ENCODE results near the gene NGFR. TPM values are rescaled to one million over a fixed set of nuclear protein-coding genes. Genes with fewer than 3 reads are reported as not detected.
A peak's percentile ranks its signal among the peaks of the same experiment; 100 is the strongest.

NGFR gene
- total and polyA plus RNA-seq, 2 donors (not counting 1 experiment from before 2014, with no cell fraction given), result 0.31 to 1.6 TPM

DNA sequence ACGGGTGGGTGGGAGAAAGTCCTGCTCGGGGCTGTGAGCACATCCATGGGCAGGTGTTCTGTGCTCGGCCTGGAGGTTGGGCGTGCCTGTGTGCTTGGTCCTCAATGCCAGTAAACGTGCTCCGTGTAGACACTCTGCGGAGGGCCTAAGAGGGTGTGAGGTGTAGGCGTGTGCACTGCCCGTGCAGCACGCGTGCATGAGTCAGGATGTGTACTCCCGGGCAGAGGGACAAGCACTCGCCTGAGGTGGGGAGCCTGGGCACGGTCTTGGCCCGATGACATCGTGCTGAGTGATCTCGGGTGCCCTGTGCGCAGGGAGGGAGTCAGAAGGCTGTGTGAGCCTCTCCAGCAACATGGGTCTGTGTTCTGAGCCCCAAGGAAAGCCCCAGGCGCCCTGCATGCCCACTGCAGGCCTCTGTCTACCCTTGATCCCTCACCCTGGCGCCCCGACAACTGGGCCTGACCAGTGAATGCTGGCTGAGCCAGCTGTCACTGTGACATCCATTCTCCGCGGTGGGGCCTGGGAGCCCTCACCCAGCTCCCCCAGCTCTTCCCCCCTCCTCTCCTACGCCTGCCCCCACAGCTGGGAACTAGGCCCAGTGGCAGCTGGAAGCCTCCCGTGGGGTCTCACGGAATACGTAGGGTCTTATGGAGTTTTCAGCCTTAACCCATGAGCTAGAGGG lies 57.1 kb downstream of the NGFR start:
- ATAC-seq (ENCODE audit: low read depth), result no peak
- Histone ChIP-seq H4K20me1 (ENCODE audit: control insufficient read depth, insufficient read depth, low read length, poor library complexity, severe bottlenecking) (no peaks in the 10 kb centered on the region), H2AFZ (ENCODE audit: insufficient read depth, low read depth, low read length, poor library complexity, severe bottlenecking) (no peak overlapping the region), H3K4me3 (ENCODE audit: control extremely low read depth in 1 of 5, extremely low read depth in 1 of 5, insufficient read depth in 1 of 5, low read depth in 2 of 5, low read length in 4 of 5) (no peak overlapping the region), H3K36me3 (replicated peaks in 1 of 2; ENCODE audit: control extremely low read depth in 1 of 2, control insufficient read depth in 1 of 2, extremely low read depth in 1 of 2, insufficient read depth in 2 of 2, low read length in 1 of 2) (no peaks in the 10 kb centered on the region), H3K9ac (ENCODE audit: low read length) (no peak overlapping the region), H3K27me3 (replicated peaks in 1 of 4; ENCODE audit: control extremely low read depth in 1 of 4, control insufficient read depth in 3 of 4, insufficient read depth in 4 of 4, low read length in 3 of 4) (no peaks in the 10 kb centered on the region), H3K4me1 (ENCODE audit: control insufficient read depth in 2 of 2, insufficient read depth in 2 of 2, low read length in 2 of 2) (peaks cover 0 to 6% of the 10 kb centered on the region in 2 donors), H3K9me3 (ENCODE audit: control extremely low read depth in 1 of 3, control insufficient read depth in 2 of 3, insufficient read depth in 1 of 3, low read length in 2 of 3) (peaks cover 0 to 3% (median 0%) of the 10 kb centered on the region in 3 donors), H3K27ac (ENCODE audit: low read length in 2 of 2) (no peak overlapping the region), H3K79me2 (ENCODE audit: control insufficient read depth, insufficient read depth, low read length) (no peaks in the 10 kb centered on the region), H3K4me2 (replicated peaks; ENCODE audit: low read depth, low read length, poor library complexity, severe bottlenecking) (no peak overlapping the region)
- Mint-ChIP-seq H3K4me3 (no peak overlapping the region), H3K4me1 (no peaks in the 10 kb centered on the region), H3K27me3 (peaks cover 6% of the 10 kb centered on the region), H3K9me3 (ENCODE audit: insufficient read depth) (no peaks in the 10 kb centered on the region), H3K27ac (no peak overlapping the region)
- 92% methylated on average over 26 of the region's 27 CpGs for WGBS (ENCODE audit: insufficient coverage)
- intact Hi-C loops (cut with micrococcal nuclease), result no loop called here
- POLR2A ChIA-PET, result no interaction called here
- CTCF ChIA-PET, result interaction anchor here (0.9 to 1.6 kb wide), 3 partner anchors 32 to 237 kb away, joined by 3 to 4 read pairs (median 3); no protein-coding TSS in a partner anchor
- TF ChIP-seq, protein P1, sequence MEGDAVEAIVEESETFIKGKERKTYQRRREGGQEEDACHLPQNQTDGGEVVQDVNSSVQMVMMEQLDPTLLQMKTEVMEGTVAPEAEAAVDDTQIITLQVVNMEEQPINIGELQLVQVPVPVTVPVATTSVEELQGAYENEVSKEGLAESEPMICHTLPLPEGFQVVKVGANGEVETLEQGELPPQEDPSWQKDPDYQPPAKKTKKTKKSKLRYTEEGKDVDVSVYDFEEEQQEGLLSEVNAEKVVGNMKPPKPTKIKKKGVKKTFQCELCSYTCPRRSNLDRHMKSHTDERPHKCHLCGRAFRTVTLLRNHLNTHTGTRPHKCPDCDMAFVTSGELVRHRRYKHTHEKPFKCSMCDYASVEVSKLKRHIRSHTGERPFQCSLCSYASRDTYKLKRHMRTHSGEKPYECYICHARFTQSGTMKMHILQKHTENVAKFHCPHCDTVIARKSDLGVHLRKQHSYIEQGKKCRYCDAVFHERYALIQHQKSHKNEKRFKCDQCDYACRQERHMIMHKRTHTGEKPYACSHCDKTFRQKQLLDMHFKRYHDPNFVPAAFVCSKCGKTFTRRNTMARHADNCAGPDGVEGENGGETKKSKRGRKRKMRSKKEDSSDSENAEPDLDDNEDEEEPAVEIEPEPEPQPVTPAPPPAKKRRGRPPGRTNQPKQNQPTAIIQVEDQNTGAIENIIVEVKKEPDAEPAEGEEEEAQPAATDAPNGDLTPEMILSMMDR (IDR thresholded peaks at IDR 0.05), result no peak
- no peak for TF ChIP-seq EZH2 (IDR thresholded peaks at IDR 0.05; ENCODE audit: borderline replicate concordance, insufficient read depth, low read depth, low read length, poor library complexity, severe bottlenecking)
- peak; percentile 5 for DNase-seq

DNA sequence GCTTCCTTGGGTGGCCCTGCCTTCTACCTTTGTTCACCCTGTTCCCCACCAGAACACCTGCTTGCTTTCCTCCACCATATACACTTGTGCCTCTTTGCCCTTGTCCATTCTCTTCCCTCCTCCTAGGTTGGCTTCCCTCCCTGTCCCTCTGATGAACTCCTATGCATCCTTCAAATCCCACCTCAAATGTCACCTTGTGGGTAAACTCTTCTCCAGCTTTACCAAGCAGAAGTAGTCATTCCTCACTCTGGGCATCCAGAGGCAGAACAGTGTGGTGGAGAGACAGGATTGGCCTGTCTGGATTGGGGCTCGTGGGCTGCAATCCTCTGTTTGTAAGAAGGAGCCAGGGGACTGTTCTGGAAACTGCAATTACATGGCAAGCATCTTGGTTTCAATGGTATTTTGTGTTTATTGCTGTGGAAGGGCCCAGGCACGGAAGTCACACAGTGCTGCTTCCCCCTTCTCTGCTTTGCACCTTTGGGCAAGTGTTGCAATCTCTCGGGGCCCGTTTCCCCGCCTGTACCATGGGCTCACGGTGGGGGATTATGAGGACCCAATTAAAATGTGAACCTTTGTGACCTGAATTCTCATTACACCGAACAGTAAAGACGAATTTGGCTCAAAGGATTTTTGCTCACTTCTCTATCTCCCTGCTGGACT lies 58.7 kb downstream of the NGFR start:
- Mint-ChIP-seq H3K27ac (no peak overlapping the region), H3K27me3 (peaks cover 5% of the 10 kb centered on the region), H3K4me1 (peaks cover 1% of the 10 kb centered on the region), H3K4me3 (no peak overlapping the region), H3K9me3 (ENCODE audit: insufficient read depth) (no peaks in the 10 kb centered on the region)
- intact Hi-C loops (cut with micrococcal nuclease), result no loop called here
- TF ChIP-seq, protein P1 (IDR thresholded peaks at IDR 0.05), result no peak
- TF ChIP-seq EZH2 (IDR thresholded peaks at IDR 0.05; ENCODE audit: borderline replicate concordance, insufficient read depth, low read depth, low read length, poor library complexity, severe bottlenecking), result no peak
- DNase-seq (no peak), ATAC-seq (ENCODE audit: low read depth) (no peak)
- H4K20me1 ChIP-seq (ENCODE audit: control insufficient read depth, insufficient read depth, low read length, poor library complexity, severe bottlenecking), result no peaks in the 10 kb centered on the region
- no peak overlapping the region for H3K27ac ChIP-seq (ENCODE audit: low read length in 2 of 2)
- no peak overlapping the region for H3K4me2 ChIP-seq (replicated peaks; ENCODE audit: low read depth, low read length, poor library complexity, severe bottlenecking)
- H3K9me3 ChIP-seq (ENCODE audit: control extremely low read depth in 1 of 3, control insufficient read depth in 2 of 3, insufficient read depth in 1 of 3, low read length in 2 of 3), result peaks cover 0 to 3% (median 0%) of the 10 kb centered on the region in 3 donors
- CTCF ChIA-PET, result interaction anchor here (5.6 kb wide), 1 partner anchor 143 kb away, joined by 152 read pairs; the partner anchor contains the start of gene PHB1
- POLR2A ChIA-PET, result interaction anchor here (0.6 kb wide), 1 partner anchor 101 kb away, joined by 4 read pairs; no protein-coding TSS in a partner anchor
- H3K36me3 ChIP-seq (replicated peaks in 1 of 2; ENCODE audit: control extremely low read depth in 1 of 2, control insufficient read depth in 1 of 2, extremely low read depth in 1 of 2, insufficient read depth in 2 of 2, low read length in 1 of 2), result no peaks in the 10 kb centered on the region
- peaks cover 0 to 6% of the 10 kb centered on the region in 2 donors for H3K4me1 ChIP-seq (ENCODE audit: control insufficient read depth in 2 of 2, insufficient read depth in 2 of 2, low read length in 2 of 2)
- no peak overlapping the region for H3K9ac ChIP-seq (ENCODE audit: low read length)
- H2AFZ ChIP-seq (ENCODE audit: insufficient read depth, low read depth, low read length, poor library complexity, severe bottlenecking), result no peak overlapping the region
- no peak overlapping the region for H3K4me3 ChIP-seq (ENCODE audit: control extremely low read depth in 1 of 5, extremely low read depth in 1 of 5, insufficient read depth in 1 of 5, low read depth in 2 of 5, low read length in 4 of 5)
- no peaks in the 10 kb centered on the region for H3K79me2 ChIP-seq (ENCODE audit: control insufficient read depth, insufficient read depth, low read length)
- peaks cover 0 to 7% (median 0%) of the 10 kb centered on the region in 4 experiments for H3K27me3 ChIP-seq (replicated peaks in 1 of 4; ENCODE audit: control extremely low read depth in 1 of 4, control insufficient read depth in 3 of 4, insufficient read depth in 4 of 4, low read length in 3 of 4)
- 90% methylated on average over 7 of the region's 8 CpGs for WGBS (ENCODE audit: insufficient coverage)
